Astrocyte (in vitro differentiated cells and primary cell): Measurements from ENCODE around the gene DDR2. TPM values are rescaled to one million over a fixed set of nuclear protein-coding genes. Genes with fewer than 3 reads are reported as not detected.

Experiments
- DNase-seq: peaks from one replicate; pipeline ENCODE4 v3.0.0-alpha.2; 2010; ENCODE audit warnings: low read depth
- FAIRE-seq: peaks from 2 replicates; lab custom pipeline; 2011; peaks lifted over from hg19 to GRCh38; lab: Jason Lieb, UNC
- H2AFZ ChIP-seq: 2 replicates; pipeline ENCODE4 v1.6.0; 2012; ENCODE audit warnings: low read depth, low read length, inconsistent platforms
- H3K27ac ChIP-seq: 2 replicates; pipeline ENCODE4 v1.5.1; 2011; ENCODE audit warnings: low read depth, low read length, inconsistent platforms
- H3K27me3 ChIP-seq: 2 replicates; pipeline ENCODE4 v1.6.0; 2011; ENCODE audit warnings: low read length, inconsistent platforms; ENCODE audit not compliant: insufficient read depth
- H3K36me3 ChIP-seq: 2 replicates; pipeline ENCODE4 v1.5.1; 2011; ENCODE audit warnings: low read length, inconsistent platforms; ENCODE audit not compliant: insufficient read depth
- H3K4me1 ChIP-seq: 2 replicates; pipeline ENCODE4 v1.5.1; 2011; ENCODE audit warnings: low read length, inconsistent platforms; ENCODE audit not compliant: insufficient read depth
- H3K4me2 ChIP-seq: 2 replicates; pipeline ENCODE4 v1.6.0; 2012; ENCODE audit warnings: low read length, inconsistent platforms
- H3K4me3 ChIP-seq: 2 replicates; pipeline ENCODE4 v1.5.1; 2011; ENCODE audit warnings: low read depth, mild to moderate bottlenecking, low read length, inconsistent platforms; ENCODE audit not compliant: insufficient read depth
- H3K79me2 ChIP-seq: 2 replicates; pipeline ENCODE4 v1.6.0; 2012; ENCODE audit warnings: mild to moderate bottlenecking, low read length, inconsistent platforms; ENCODE audit not compliant: insufficient read depth
- H3K9ac ChIP-seq: 2 replicates; pipeline ENCODE4 v1.6.0; 2012; ENCODE audit warnings: mild to moderate bottlenecking, low read length, inconsistent platforms
- H3K9me3 ChIP-seq: 2 replicates; pipeline ENCODE4 v1.5.1; 2012; ENCODE audit warnings: low read depth, mild to moderate bottlenecking, low read length, inconsistent platforms; ENCODE audit not compliant: insufficient read depth
- H4K20me1 ChIP-seq: 2 replicates; pipeline ENCODE4 v1.6.0; 2012; ENCODE audit warnings: low read length, inconsistent platforms; ENCODE audit not compliant: insufficient read depth
- H3K27ac Mint-ChIP-seq: one replicate; pipeline ENCODE4 v1.8.0; 2021; ENCODE audit warnings: mild to moderate bottlenecking, mixed read lengths; ENCODE audit not compliant: unreplicated experiment
- H3K27me3 Mint-ChIP-seq: one replicate; pipeline ENCODE4 v1.8.0; 2021; ENCODE audit warnings: low read depth, mixed read lengths; ENCODE audit not compliant: unreplicated experiment
- H3K36me3 Mint-ChIP-seq: one replicate; pipeline ENCODE4 v1.8.0; 2021; ENCODE audit warnings: low read depth, mixed read lengths; ENCODE audit not compliant: unreplicated experiment
- H3K4me1 Mint-ChIP-seq: one replicate; pipeline ENCODE4 v1.8.0; 2021; ENCODE audit warnings: low read depth, mixed read lengths; ENCODE audit not compliant: unreplicated experiment
- H3K4me3 Mint-ChIP-seq: one replicate; pipeline ENCODE4 v1.8.0; 2021; ENCODE audit warnings: mild to moderate bottlenecking, moderate library complexity, mixed read lengths; ENCODE audit not compliant: unreplicated experiment
- H3K9me3 Mint-ChIP-seq: one replicate; pipeline ENCODE4 v1.8.0; 2021; ENCODE audit warnings: mild to moderate bottlenecking, mixed read lengths; ENCODE audit not compliant: unreplicated experiment
- CTCF ChIP-seq: IDR thresholded peaks from 2 replicates; pipeline ENCODE4 v1.5.1; 2011; ENCODE audit warnings: low read depth, mild to moderate bottlenecking, inconsistent platforms, low read length, moderate library complexity; ENCODE audit not compliant: insufficient read depth
- EZH2 ChIP-seq: IDR thresholded peaks from 2 replicates; pipeline ENCODE4 v1.6.1; 2012; ENCODE audit warnings: mild to moderate bottlenecking, low read length, inconsistent platforms; ENCODE audit not compliant: insufficient read depth
- total RNA-seq: library from RNA; stranded (reverse); gene quantifications from 2 replicates; pipeline ENCODE4 v1.2.1, GENCODE V29; 2021

The DDR2 gene
- total RNA-seq, 1 donor from 2014 or later: 15.3 TPM

DNA sequence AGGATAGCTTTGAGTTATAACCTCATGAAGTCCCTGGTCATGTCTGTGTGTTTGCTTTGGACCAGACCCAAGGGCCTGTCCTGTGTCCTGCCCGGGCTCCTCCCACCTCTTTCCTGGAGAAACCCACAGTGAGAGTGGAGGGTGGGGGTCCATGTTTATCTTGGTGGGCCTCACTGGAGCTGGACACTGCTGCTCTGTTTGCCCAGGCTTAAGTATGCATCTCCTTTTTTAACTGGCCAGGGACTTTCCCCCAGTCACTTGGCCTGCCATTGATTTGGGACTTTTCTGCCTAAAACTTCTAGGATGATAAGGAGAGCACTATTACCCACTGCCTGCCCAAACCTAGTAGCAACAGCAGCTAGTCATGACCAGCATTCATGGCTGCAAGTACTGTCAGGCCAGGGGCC lies 49.8 kb downstream of the DDR2 start:
- Mint-ChIP-seq H3K4me1 (peaks cover 11% of the 10 kb centered on the region), H3K27ac (no peak overlapping the region), H3K4me3 (no peak overlapping the region), H3K27me3 (no peaks in the 10 kb centered on the region), H3K9me3 (peaks cover 15% of the 10 kb centered on the region), H3K36me3 (peaks cover 11% of the 10 kb centered on the region)
- Histone ChIP-seq H3K27ac (no peak overlapping the region), H3K9ac (no peak overlapping the region), H3K27me3 (no peaks in the 10 kb centered on the region), H2AFZ (no peak overlapping the region), H3K36me3 (no peaks in the 10 kb centered on the region), H3K4me1 (peaks cover 19% of the 10 kb centered on the region), H3K9me3 (no peaks in the 10 kb centered on the region), H3K79me2 (peaks cover 40% of the 10 kb centered on the region), H3K4me2 (no peak overlapping the region), H4K20me1 (peaks cover 7% of the 10 kb centered on the region), H3K4me3 (no peak overlapping the region)
- TF ChIP-seq CTCF (no peak), EZH2 (no peak)
- FAIRE-seq (no peak), DNase-seq (no peak)

- Histone ChIP-seq H3K27ac (no peak overlapping the region), H3K9me3 (no peaks in the 10 kb centered on the region), H3K79me2 (peaks cover 27% of the 10 kb centered on the region), H3K4me2 (peak overlapping the region; percentile 11), H2AFZ (no peak overlapping the region), H4K20me1 (peaks cover 13% of the 10 kb centered on the region), H3K9ac (no peak overlapping the region), H3K27me3 (no peaks in the 10 kb centered on the region), H3K4me3 (no peak overlapping the region), H3K4me1 (peaks cover 35% of the 10 kb centered on the region), H3K36me3 (no peaks in the 10 kb centered on the region)
- Mint-ChIP-seq H3K9me3 (no peaks in the 10 kb centered on the region), H3K27ac (no peak overlapping the region), H3K36me3 (no peaks in the 10 kb centered on the region), H3K4me1 (peaks cover 28% of the 10 kb centered on the region), H3K27me3 (no peaks in the 10 kb centered on the region), H3K4me3 (no peak overlapping the region)
- DNase-seq (no peak), FAIRE-seq (no peak)
- TF ChIP-seq CTCF (no peak), EZH2 (no peak)
Measured at GRCh38 chr1:162687870-162688269, 55.6 kb downstream of the DDR2 start.

GRCh38 chr1:162688521-162688920 lies 56.3 kb downstream of the DDR2 start:
- Histone ChIP-seq H3K27me3 (no peaks in the 10 kb centered on the region), H2AFZ (no peak overlapping the region), H3K79me2 (peaks cover 27% of the 10 kb centered on the region), H4K20me1 (peaks cover 13% of the 10 kb centered on the region), H3K36me3 (no peaks in the 10 kb centered on the region), H3K9ac (no peak overlapping the region), H3K4me3 (no peak overlapping the region), H3K4me1 (peaks cover 35% of the 10 kb centered on the region), H3K27ac (no peak overlapping the region), H3K4me2 (no peak overlapping the region), H3K9me3 (no peaks in the 10 kb centered on the region)
- FAIRE-seq (no peak), DNase-seq (no peak)
- no peak overlapping the region for H3K27ac Mint-ChIP-seq
- H3K36me3 Mint-ChIP-seq: peaks cover 1% of the 10 kb centered on the region
- H3K27me3 Mint-ChIP-seq: no peaks in the 10 kb centered on the region
- TF ChIP-seq EZH2 (no peak), CTCF (no peak)
- peaks cover 28% of the 10 kb centered on the region for H3K4me1 Mint-ChIP-seq
- H3K9me3 Mint-ChIP-seq: no peaks in the 10 kb centered on the region
- H3K4me3 Mint-ChIP-seq: no peak overlapping the region
